ENCODE results near the gene KRTAP5-2.
A peak's percentile ranks its signal among the peaks of the same experiment; 100 is the strongest.
"Not testable (repeated sequence)": the region's sequence is repeated elsewhere in the genome, so short reads cannot be mapped to it uniquely, and the experiment has no call there.

KRTAP5-2 gene

DNA sequence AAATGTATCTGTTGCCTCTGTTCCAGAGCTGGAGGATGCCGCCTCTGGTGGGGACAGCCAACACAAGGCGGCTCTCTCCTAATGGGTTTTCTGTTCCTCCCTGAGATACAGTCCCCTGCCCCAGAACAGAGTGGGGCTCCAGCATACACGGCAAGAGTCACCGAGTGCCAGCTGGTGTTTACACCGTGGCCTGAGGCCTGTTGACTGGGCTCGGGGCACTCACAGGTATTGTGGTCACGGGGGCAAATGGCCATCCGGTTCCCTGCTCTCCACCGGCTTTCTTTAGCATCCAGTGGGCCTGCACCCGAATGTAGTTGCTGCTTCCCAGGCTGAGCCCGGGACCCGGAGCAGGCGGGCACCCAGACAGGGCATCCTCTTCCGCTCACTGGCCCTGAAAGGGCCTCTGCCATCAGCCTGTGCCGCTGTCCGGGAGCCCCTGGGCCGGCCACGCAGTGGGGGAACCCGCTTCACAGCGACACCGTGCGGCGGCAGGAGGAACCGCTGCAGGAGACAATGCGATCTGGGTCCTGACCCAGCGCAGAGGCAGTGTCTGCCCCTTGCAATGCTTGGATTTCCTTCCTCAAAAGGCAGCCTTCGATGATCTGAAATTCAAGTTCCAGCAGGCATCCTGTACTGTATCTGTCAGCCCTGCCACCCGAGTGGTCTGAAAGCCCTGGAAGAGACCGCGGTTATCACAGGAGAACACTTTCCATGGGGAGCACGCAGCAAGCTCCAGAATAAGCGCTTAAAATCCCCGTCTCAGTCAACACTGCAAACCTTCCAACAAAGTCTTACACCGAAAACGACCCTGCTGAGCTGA lies 30.6 kb upstream of the KRTAP5-2 start:
- DNase-seq (ENCODE audit: low read depth) = no peak

DNA sequence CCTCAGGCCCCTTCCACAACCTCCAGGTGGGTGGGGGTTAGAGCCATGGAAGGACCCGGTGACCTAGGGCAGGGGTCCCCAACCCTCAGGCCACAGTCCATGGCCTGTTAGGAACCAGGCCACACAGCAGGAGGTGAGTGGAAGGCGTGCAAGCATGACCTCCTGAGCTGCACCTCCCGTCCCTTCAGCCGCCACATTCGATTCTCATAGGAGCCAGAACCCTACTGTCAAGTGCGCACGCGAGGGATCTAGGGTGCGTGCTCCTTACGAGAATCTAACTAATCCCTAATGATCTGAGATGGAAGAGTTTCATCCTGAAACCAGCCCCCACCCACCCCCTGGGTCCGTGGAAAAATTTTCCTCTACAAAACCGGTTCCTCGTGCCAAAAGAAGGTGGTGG lies 27.4 kb upstream of the KRTAP5-2 start:
- DNase-seq (ENCODE audit: low read depth) = no peak

DNA sequence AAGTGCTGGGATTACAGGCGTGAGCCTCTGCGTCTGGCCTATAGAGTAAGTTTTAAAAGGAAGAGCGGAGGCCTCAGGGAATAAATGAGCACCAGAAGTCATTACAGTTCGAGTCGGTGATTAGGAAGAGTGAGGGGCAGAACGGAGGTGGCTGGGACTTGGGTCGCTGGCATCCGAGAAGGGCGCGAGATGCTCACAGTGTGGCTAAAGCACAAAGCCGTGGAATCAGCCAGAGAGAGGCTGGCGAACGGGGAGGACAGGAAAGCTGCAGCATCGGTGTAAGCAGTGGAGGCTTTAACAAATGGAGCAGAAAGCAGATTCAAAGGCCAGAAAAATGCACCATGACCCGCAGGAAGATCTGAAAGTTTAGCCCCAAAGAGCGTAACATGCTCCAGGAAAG lies 26.5 kb upstream of the KRTAP5-2 start:
- DNase-seq (ENCODE audit: low read depth) = no peak

DNA sequence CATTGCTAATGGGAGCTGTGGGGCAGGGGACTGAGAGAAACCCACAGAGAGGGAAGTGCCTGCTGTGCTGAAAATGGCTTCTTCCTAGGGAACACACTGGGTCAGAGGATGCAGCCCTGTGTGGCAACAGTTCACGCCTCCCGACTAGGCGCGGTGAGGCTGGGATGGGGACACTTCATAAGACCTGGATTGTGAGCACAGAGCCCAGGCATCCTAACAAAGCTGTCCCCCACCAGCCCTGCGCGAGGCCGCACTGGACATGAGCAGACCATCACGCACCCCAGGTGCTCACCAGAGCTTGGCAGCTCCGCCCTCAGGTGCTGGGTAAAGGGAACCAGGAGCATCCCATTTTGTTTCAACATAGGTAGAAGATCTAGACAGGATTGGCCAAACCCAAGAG lies 25.6 kb upstream of the KRTAP5-2 start:
- DNase-seq (ENCODE audit: low read depth) = no peak

GRCh38 chr11:1622086-1622485 lies 24.0 kb upstream of the KRTAP5-2 start, which contains the start of gene KRTAP5-4:
Gene KRTAP5-4 (minus strand): TSS chr11:1622138. CDS start chr11:1622093, 45 bp downstream.
- no peak for DNase-seq (ENCODE audit: low read depth)

DNA sequence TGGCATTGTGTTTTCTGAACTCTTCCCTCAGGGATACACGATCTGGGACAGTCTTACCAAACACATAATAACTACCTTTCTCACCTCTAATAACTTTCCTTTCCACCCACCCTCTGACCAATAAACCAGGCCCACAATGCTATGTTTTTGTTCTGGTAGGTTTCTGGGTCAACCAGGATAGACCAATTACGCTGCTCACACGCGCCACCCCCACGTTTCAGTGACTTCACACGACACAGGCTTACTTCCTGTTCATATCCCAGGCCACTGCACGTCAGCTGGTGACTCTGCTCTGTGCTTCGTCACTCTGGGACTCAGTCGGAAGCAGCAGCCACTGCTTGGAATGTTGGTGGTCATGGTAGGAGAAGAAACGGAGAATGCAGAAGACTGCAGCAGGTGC lies 21.4 kb upstream of the KRTAP5-2 start:
- DNase-seq (ENCODE audit: low read depth) = no peak

DNA sequence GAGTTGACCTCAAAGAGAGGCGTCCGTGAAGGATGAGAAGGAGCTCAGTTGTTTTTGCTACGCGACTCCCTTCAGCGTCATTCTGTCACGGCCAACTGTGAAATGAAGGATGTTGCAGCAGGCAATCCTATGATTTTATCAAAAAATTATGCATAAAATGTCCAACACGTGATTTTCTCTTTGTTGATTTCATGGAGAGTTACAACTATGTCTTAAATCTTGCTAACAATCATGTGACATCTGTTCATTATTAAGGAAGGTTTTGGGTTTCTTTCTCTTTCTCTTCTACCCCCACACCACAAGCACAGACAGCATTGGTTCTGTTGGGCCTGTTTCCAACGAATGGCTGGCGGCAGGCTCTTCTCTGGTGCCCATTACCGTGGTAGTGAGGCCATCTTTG lies 20.1 kb upstream of the KRTAP5-2 start:
- peak; percentile 66 for DNase-seq (ENCODE audit: low read depth)

- no peak for DNase-seq (ENCODE audit: low read depth)
These were observed 10.3 kb upstream of the KRTAP5-2 start, which contains the start of gene KRTAP5-3 for GRCh38 chr11:1608363-1608762. Gene KRTAP5-3 (minus strand): TSS chr11:1608463. CDS start chr11:1608385, 78 bp downstream.

- not testable (repeated sequence) for DNase-seq (ENCODE audit: low read depth)
These were observed 9.8 kb upstream of the KRTAP5-2 start for GRCh38 chr11:1607901-1608300.

- not testable (repeated sequence) for DNase-seq (ENCODE audit: low read depth)
These were observed 9.2 kb upstream of the KRTAP5-2 start for GRCh38 chr11:1607156-1607845.

- not testable (repeated sequence) for DNase-seq (ENCODE audit: low read depth)
These were observed 7.8 kb upstream of the KRTAP5-2 start for GRCh38 chr11:1605923-1606322.

GRCh38 chr11:1604711-1605110 lies 6.6 kb upstream of the KRTAP5-2 start:
- no peak for DNase-seq (ENCODE audit: low read depth)

GRCh38 chr11:1604181-1604580 lies 6.1 kb upstream of the KRTAP5-2 start:
- no peak for DNase-seq (ENCODE audit: low read depth)

GRCh38 chr11:1603629-1604028 lies 5.5 kb upstream of the KRTAP5-2 start:
- no peak for DNase-seq (ENCODE audit: low read depth)

- DNase-seq (ENCODE audit: low read depth) = not testable (repeated sequence)
These were observed 3.6 kb upstream of the KRTAP5-2 start for GRCh38 chr11:1601663-1602062.

DNA sequence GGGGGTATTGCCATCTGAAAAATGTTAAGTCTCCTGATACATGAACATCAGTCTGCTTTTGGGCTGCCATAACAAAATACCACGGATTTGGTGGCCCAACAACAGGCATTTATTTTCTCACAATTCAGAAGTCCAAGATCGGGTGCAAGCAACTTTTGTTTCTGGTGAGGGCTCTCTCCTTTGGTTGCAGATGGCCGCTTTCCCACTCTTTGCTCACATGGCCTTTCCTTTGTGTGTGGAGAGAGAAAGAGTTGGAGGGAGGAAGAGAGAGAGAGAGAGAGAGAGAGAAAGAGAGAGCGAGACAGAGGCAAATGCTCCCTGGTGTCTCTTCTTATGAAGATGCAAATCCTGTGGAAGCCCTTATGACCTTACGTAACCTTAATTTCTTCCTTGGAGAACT lies 2.5 kb upstream of the KRTAP5-2 start:
- no peak for DNase-seq (ENCODE audit: low read depth)

DNA sequence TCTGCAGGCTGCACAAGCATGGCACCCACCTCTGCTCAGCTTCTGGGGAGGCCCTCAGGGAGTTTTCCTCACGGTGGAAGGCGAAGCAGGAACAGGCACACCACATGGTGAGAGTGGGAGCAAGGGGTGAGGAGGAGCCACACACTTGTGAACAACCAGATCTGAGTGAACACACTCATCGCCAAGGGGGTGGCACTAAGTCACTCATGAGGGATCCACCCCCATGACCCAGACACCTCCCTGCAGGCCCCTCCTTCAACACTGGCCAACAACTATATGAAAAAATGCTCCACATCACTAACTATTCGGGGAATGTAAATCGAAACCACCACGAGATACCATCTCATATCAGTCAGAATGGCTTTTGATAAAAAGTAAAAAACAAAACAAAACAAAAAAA lies 722 bp upstream of the KRTAP5-2 start:
- no peak for DNase-seq (ENCODE audit: low read depth)

GRCh38 chr11:1598406-1598805 lies 312 bp upstream of the KRTAP5-2 start:
- not testable (repeated sequence) for DNase-seq (ENCODE audit: low read depth)

GRCh38 chr11:1597331-1597993 lies 632 bp downstream of the KRTAP5-2 start:
- no peak for DNase-seq (ENCODE audit: low read depth)

DNA sequence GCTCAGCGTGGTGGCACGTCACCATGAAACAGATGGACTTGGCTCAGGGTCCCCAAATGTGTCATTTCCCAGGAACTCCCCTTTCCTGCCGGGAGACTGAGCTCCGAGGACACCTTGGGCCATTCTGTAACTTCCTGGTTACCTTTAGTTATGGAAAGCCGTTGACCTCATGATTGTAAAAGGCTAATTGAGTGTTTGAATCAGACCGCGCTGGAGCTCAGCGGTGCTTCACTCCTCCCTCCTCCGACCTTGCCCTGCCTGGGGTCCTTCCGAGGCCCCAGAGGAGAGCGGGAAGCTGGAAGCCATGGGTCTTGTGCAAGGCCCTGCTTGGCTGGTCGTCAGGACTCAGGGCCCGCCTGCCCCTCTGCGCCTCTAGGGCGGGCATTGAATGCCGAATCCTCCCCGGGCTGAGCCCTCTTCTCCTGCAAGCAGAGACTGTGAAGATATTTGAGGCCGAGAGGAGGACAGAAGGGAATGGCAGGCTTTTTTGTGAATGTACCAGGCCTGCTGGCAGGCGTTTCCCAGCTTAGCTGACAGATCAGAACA lies 1.4 kb downstream of the KRTAP5-2 start:
- not testable (repeated sequence) for DNase-seq (ENCODE audit: low read depth)

DNA sequence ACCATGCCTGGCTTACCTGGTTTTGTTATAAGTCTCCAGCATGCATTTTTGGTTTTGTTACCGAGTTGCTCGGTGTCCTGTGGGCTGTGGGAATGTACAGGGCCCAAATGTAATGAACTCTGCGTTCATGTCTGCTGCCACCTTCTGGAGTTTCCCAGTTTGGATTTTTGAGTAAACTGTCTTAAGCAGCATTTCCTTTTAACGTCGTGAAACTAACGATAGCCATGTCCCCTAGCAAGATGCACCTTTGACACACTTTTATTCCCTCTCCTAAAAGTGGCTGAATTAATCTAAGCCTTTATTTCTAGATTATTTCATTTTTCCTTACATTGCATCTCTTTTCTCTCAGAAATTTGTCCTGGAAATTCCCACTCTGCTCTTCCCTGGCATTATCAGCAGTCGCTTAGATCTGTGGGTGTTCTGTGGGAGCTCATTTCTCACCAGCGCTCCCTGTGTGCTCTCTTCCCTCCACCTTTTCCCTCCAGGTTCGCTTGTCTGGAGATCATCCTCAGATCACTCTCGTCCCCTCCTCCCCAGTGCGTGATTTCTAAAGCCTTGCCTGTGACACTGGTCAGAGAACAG lies 2.0 kb downstream of the KRTAP5-2 start:
- not testable (repeated sequence) for DNase-seq (ENCODE audit: low read depth)

GRCh38 chr11:1592628-1593027 lies 5.5 kb downstream of the KRTAP5-2 start:
- DNase-seq (ENCODE audit: low read depth) = no peak
